Large intestine (tissue), 3 donors: ENCODE results near the gene XIRP2. TPM values are rescaled to one million over a fixed set of nuclear protein-coding genes. Genes with fewer than 3 reads are reported as not detected.

Experiments
- DNase-seq, 2 donors: peaks; one replicate each; pipeline versions ENCODE4 v3.0.0 to v3.0.0-alpha.2; 2013
- H3K27ac ChIP-seq: one replicate; pipeline ENCODE4 v1.5.1; 2013; ENCODE audit warnings: low read length
- H3K27me3 ChIP-seq: 2 replicates; pipeline ENCODE4 v1.6.1; 2013; ENCODE audit warnings: low read length; ENCODE audit not compliant: control insufficient read depth, insufficient read depth
- H3K36me3 ChIP-seq: 2 replicates; pipeline ENCODE4 v1.6.1; 2013; ENCODE audit warnings: low read length; ENCODE audit not compliant: control insufficient read depth, insufficient read depth
- H3K4me1 ChIP-seq: one replicate; pipeline ENCODE4 v1.6.1; 2013; ENCODE audit warnings: low read length; ENCODE audit not compliant: control insufficient read depth, insufficient read depth
- H3K4me3 ChIP-seq: one replicate; pipeline ENCODE4 v1.5.1; 2013; ENCODE audit warnings: low read length
- H3K9me3 ChIP-seq: one replicate; pipeline ENCODE4 v1.6.1; 2013; ENCODE audit warnings: mild to moderate bottlenecking, low read depth, low read length, moderate library complexity; ENCODE audit not compliant: control insufficient read depth
- WGBS: methylation state at CpG from one replicate; pipeline ENCODE4 v1.1.5; 2013; ENCODE audit warnings: low lambda C conversion rate; ENCODE audit not compliant: insufficient coverage; 5-methylcytosine and 5-hydroxymethylcytosine counted together
- polyA plus RNA-seq: library from polyadenylated mRNA; unstranded; fragments of 120-200 nt; gene quantifications from one replicate; pipeline ENCODE4 v1.2.1, GENCODE V29; 2013

XIRP2 gene
- polyA plus RNA-seq, 1 donor, result 0.22 TPM

DNA sequence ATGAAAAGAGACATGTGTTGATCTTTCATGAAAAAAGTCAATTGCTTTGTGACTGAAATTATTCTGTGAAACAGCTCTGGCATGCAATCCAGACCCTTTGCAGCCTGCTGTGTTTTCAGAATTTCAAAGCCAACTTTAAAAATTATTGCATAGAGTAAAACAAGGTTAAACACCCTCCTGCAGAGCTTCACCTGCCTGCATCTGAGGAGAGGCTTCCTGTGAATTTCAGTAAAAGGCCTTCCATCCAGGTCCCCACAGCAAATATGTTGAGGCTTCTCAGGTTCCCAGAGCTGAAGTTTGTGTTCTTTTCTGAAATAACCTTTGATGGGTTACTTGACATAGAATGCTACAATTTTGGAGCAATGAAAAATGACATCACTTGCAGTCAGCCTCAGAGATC lies 4.1 kb downstream of the XIRP2 start:
- H3K4me3 ChIP-seq, result no peak overlapping the region
- H3K27me3 ChIP-seq, result no peaks in the 10 kb centered on the region
- no peak overlapping the region for H3K27ac ChIP-seq
- H3K9me3 ChIP-seq, result no peaks in the 10 kb centered on the region
- no peaks in the 10 kb centered on the region for H3K4me1 ChIP-seq
- DNase-seq, result no peak
- H3K36me3 ChIP-seq, result no peaks in the 10 kb centered on the region

DNA sequence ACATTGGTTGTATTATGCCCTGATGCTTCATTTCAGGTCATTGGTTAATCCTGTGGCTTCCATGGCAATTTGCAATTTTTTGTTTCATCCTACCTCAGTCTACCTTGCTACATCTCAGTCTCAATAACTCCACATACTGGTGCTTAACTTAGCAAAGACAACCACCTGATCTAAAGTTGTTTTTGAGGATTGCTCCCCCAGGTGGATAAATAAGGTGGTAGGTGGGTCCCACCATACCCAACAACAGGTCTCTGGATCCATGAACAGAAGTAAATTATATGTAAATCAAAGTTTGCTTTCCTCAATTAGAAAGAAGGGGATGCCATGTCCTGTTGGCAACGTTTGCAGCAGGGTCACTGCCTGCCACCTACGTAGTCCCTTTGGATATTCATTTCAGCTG lies 7.0 kb downstream of the XIRP2 start:
- WGBS, result no CpG with 5 or more reads among the region's 2 CpGs
- Histone ChIP-seq H3K36me3 (no peaks in the 10 kb centered on the region), H3K4me1 (no peaks in the 10 kb centered on the region), H3K27ac (no peak overlapping the region), H3K4me3 (no peak overlapping the region), H3K9me3 (no peaks in the 10 kb centered on the region), H3K27me3 (no peaks in the 10 kb centered on the region)
- DNase-seq, result no peak

DNA sequence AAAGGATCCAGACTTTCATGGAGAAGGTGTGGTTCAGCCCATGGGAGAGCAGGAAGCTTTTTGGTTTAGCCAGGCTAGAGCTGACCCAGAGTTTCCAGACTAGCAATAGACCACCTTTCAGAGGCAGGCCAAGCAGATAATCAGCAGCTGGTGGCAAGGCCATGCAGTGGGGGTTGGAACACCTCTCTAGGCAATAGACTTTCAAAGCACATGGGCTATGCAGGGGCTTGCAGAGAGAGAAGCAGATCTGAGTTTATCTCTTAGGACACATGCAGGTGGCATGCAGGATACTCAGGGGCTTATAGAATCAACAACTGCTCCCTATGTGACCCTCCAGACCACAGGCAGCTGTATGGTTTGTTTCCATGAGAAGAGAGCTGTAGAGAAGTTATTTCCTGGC lies 9.4 kb downstream of the XIRP2 start:
- no peaks in the 10 kb centered on the region for H3K36me3 ChIP-seq
- no peaks in the 10 kb centered on the region for H3K4me1 ChIP-seq
- H3K27me3 ChIP-seq, result no peaks in the 10 kb centered on the region
- H3K27ac ChIP-seq, result no peak overlapping the region
- DNase-seq, result no peak
- H3K9me3 ChIP-seq, result no peaks in the 10 kb centered on the region
- H3K4me3 ChIP-seq, result no peak overlapping the region

DNA sequence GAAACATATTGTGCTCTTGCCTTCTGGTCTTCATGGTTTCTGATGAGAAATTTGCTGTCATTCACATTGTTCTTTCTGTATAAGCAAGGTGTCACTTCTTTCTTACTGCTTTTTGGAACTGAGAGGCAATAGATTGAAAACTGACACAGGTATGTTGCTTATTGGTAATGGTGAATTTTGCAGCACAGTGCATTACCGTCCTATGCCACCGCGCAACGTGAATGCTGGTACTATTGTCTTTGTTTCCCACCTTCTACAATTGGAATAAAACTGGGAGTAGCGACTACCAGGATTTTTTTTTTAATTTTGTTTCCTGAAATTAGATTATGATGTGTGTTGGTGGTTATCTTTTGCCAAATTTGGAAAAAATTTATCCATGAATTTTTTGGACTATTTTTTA lies 11.4 kb downstream of the XIRP2 start:
- Histone ChIP-seq H3K4me3 (no peak overlapping the region), H3K27me3 (no peaks in the 10 kb centered on the region)

DNA sequence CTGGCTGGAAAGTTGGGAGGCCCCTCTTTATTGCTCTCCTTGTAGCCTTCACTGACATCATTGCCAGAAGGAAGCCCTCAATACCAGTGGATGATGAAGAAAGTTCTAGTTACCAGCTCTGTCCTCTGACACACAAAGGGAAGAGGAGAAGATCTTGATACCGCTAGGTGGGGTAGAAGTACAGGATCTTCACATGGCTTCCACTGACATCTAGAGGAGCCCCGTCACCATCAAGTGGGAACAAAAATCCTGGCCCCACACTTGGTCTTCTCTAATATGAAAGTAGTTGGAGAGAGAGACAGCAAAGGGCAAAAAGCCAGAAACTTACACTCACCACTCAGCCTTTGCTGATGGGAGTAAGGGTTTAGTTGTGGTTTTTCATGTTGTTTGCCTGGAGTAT lies 12.4 kb downstream of the XIRP2 start:
- WGBS, result no CpG with 5 or more reads among the region's 2 CpGs

More for the DNA sequence above, 11.4 kb downstream of the XIRP2 start:
- WGBS, result no CpG with 5 or more reads among the region's 5 CpGs
- Histone ChIP-seq H3K27ac (no peak overlapping the region), H3K36me3 (no peaks in the 10 kb centered on the region), H3K9me3 (no peaks in the 10 kb centered on the region), H3K4me1 (no peaks in the 10 kb centered on the region)
- DNase-seq, result no peak

DNA sequence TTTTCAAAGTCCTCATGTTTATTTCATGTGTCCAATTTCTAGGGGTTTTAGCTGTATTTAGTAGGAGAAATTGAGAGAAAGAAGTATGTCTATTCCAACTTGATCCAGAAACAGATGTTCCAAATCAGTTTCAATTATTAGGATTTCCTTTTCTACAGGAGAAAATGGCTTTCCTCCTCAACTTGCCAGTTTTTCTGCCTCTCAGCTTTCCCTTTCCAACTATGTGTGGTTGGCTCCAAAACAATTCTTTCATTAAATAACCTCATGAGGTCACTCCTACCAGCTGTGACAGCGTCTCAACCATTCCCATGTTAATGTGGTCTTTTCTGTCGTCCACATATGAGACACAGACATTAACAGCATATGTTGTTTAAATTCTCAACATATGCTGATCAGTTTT lies 13.1 kb downstream of the XIRP2 start:
- DNase-seq, result no peak
- no peaks in the 10 kb centered on the region for H3K27me3 ChIP-seq
- H3K36me3 ChIP-seq, result no peaks in the 10 kb centered on the region
- H3K27ac ChIP-seq, result no peak overlapping the region
- H3K4me1 ChIP-seq, result no peaks in the 10 kb centered on the region
- no peak overlapping the region for H3K4me3 ChIP-seq
- H3K9me3 ChIP-seq, result no peaks in the 10 kb centered on the region
- 82% methylated on average over 2 of the region's 2 CpGs for WGBS

More for the DNA sequence above, 12.4 kb downstream of the XIRP2 start:
- H3K27ac ChIP-seq, result no peak overlapping the region
- H3K36me3 ChIP-seq, result no peaks in the 10 kb centered on the region
- DNase-seq, result peak in 1 of 2 donors; percentile 2
- no peak overlapping the region for H3K4me3 ChIP-seq
- no peaks in the 10 kb centered on the region for H3K9me3 ChIP-seq
- H3K27me3 ChIP-seq, result no peaks in the 10 kb centered on the region
- H3K4me1 ChIP-seq, result no peaks in the 10 kb centered on the region

DNA sequence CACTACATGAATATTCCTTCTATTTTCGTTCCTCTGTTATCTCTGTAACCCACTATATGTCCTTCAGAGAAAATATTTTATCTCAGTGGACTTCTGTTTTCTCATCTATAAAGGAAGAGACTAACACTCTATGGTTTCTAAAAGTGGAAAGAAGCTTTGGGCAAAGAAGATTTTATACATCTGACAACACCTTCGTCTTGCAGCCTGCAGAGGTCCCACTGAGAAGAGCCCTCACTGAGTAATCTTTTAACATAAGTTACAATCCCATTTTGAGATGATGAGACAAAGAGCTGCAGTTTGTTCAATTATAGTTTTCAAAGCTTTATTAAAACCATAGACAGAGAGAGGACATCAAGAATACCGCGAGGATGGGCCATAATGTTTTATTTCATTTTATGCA lies 28.7 kb downstream of the XIRP2 start:
- DNase-seq, result no peak
- Histone ChIP-seq H3K4me3 (no peak overlapping the region), H3K36me3 (no peaks in the 10 kb centered on the region), H3K27ac (no peak overlapping the region), H3K4me1 (no peaks in the 10 kb centered on the region), H3K27me3 (no peaks in the 10 kb centered on the region), H3K9me3 (no peaks in the 10 kb centered on the region)
- 91% methylated on average over 4 of the region's 4 CpGs for WGBS

DNA sequence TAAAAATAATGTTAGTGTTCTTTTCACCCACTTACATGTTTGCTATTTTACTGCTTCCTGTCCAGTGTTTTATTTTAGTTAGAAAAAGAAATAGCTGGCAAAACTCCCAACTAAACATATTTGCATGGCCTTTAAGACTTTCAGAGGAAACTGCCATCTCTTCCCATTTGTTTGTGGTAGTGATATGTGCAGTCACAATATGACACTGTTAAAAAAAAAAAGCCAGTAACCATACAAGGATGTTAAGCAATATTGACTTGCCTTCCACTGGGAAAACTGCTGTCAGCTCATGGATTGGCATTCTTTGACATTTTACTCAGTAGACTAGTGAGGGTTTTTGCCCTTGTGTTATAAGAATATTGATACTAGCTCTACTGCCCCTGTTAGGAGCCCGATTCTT lies 29.1 kb downstream of the XIRP2 start:
- no peaks in the 10 kb centered on the region for H3K9me3 ChIP-seq
- H3K27ac ChIP-seq, result no peak overlapping the region
- no peak for DNase-seq
- 100% methylated on average over 1 of the region's 1 CpG for WGBS
- H3K27me3 ChIP-seq, result no peaks in the 10 kb centered on the region
- H3K4me3 ChIP-seq, result no peak overlapping the region
- no peaks in the 10 kb centered on the region for H3K36me3 ChIP-seq
- no peaks in the 10 kb centered on the region for H3K4me1 ChIP-seq

DNA sequence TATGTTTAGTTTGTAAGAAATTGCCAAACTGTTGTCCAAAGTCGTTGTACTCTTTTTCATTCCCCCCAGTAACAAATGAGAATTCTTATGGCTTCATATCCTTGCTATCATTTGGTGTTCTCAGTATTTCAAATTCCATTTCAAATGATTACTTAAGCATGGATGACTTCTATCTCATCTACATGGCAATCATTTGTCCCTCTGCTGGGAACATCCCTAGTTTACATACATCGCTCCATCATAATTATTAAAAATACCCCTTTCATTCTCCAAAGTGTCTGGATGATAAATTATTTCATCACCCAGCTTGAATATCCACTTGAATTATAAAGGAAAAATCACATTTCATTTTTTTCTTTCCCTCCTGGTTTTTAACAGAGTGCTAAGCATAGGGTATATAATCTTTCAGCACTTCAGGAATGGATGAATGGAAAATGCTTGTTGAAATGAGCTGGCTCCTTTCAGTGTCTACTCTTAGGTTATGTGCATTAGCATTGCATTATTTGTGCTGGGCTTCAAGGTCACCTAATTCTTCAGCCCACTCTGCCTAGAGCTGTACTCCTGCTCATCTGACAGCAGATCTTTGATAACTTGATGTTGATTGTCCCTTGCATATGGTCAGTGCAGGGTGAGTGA lies 33.1 kb downstream of the XIRP2 start:
- no peaks in the 10 kb centered on the region for H3K27me3 ChIP-seq
- H3K9me3 ChIP-seq, result no peaks in the 10 kb centered on the region
- no peaks in the 10 kb centered on the region for H3K4me1 ChIP-seq
- no peak for DNase-seq
- no peaks in the 10 kb centered on the region for H3K36me3 ChIP-seq
- H3K27ac ChIP-seq, result no peak overlapping the region
- H3K4me3 ChIP-seq, result no peak overlapping the region
- WGBS, result 100% methylated on average over 1 of the region's 2 CpGs

DNA sequence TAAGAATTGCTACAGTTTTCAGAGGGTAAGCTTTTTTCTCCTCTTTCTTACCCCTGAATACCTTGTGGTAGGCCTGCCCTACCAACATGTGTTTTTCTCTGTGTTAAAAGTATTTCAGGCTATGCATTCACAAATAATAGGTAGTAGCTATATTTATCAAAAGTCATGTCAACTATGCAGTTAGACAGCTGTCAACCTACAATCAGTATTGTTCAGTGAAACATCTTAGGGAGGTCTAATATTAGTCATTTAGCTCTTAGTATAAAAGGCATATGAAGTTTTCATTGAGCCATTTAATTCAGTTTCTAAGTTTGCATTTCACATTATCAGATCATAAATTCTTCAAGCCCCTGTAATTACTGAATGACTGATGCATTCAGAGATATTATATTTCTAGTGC lies 36.7 kb downstream of the XIRP2 start:
- H3K4me1 ChIP-seq, result no peaks in the 10 kb centered on the region
- no peaks in the 10 kb centered on the region for H3K9me3 ChIP-seq
- no peaks in the 10 kb centered on the region for H3K36me3 ChIP-seq
- H3K27ac ChIP-seq, result no peak overlapping the region
- no peak overlapping the region for H3K4me3 ChIP-seq
- no peak for DNase-seq
- H3K27me3 ChIP-seq, result no peaks in the 10 kb centered on the region

DNA sequence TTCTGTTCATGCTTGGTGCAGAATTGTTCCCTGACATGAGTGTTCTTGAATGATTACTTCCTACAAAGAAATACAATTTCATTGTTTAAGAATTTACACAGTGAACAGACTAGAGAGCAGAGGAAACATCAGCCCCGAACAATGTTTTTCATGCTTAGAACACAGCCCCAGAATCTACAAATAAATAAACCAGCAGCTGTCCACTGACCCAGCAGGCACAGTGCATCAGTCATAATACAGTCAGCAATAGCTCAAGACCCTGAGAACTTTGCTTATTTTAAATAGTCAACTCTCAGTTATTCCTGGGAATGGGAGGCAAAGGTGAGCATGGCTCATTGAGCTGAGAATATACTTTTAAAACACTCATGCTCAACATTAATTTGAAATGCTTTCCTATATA lies 38.4 kb downstream of the XIRP2 start:
- no CpG with 5 or more reads among the region's 1 CpG for WGBS
- no peaks in the 10 kb centered on the region for H3K27me3 ChIP-seq
- H3K9me3 ChIP-seq, result no peaks in the 10 kb centered on the region
- no peak overlapping the region for H3K4me3 ChIP-seq
- DNase-seq, result no peak
- no peaks in the 10 kb centered on the region for H3K4me1 ChIP-seq
- H3K36me3 ChIP-seq, result no peaks in the 10 kb centered on the region
- H3K27ac ChIP-seq, result no peak overlapping the region
